Stimulated activated CD4-positive, alpha-beta T cell treated with anti-CD3 and anti-CD28 coated beads, Interleukin-1b, Interleukin-23, amount 100 ng/mL, for 24 hours (primary cell): ENCODE data around the gene CIP2A.
"Not testable (repeated sequence)": the region's sequence is repeated elsewhere in the genome, so short reads cannot be mapped to it uniquely, and the experiment has no call there.

Source experiments
- DNase-seq, 4 experiments: peaks; one replicate each; pipeline ENCODE4 v3.0.0-alpha.2; 2020; ENCODE audit warnings: low read depth in 4 of 4, low spot score in 1 of 4

CIP2A gene

DNA sequence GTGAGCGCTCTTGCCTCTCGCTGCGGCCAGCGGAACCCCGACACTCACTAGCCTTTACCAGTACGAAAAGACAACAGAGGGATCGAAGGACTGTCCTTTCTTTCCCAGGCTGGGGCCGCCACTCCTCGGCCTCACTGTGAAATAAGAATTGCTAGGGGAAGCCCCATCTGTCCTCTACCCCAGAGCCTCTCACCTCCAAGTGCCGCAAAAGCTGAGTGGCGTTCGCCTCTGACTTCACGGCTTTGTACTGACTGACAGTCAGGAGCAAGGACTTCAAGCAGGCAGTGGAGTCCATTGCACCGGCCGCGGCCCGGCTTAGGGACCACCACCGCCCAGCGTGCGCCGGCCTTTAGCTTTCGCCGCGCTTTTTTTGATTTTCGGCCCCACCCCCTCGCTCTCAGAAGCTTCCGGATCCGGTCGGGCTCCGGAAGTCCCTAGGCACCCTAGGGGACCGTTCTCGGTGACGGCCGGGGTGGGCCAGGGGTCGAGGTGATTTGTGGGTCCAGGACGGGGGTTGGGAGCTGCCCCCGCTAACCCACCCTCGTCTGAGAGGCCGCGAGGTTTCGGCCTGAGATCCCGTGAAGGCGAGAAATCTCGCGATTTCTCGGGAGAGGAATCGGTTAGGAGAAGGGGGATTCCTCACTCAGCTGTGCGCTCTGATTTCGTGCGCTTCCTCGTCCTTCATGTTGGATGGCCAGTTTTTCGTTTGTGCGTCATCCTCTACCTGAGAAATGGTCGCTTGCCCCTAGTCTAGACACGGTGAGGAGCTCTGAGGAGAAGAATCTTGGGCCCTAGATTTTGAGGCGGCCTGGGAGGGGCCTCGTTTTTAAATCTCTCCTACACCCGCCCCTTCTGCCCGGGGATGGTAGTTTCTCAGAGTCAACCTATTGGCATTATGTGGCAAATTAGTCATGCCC is at the start of gene CIP2A, which contains the start of gene DZIP3:
TSS of gene CIP2A (minus strand) at position 358 of the 917 bp plus-strand sequence. CDS start at position 295, 63 bp downstream.
TSS of gene DZIP3 (plus strand) at position 642 of the 917 bp plus-strand sequence. CDS start 15,685 bp downstream, outside the sequence.
- peak; percentile 54 to 81 (median 65) for DNase-seq

DNA sequence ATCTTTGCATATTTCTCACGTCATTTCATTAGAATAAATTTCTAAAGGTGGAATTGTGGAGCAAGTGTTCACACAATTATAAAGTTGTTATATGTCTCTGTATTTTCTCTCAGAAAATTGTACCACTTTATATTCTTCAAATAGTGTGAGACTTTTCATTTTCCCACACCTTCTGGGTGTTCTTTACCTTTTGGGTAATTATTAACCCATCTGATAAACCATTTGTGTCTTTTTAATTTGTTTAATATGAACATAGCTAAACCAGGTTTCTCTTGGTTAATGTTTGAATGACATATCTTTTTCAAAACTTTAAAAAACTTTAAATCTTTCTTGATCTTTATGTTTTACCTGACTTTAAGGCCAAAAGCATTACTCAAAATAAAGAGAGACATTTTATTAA is 40.7 kb upstream of the CIP2A start:
- no peak for DNase-seq

DNA sequence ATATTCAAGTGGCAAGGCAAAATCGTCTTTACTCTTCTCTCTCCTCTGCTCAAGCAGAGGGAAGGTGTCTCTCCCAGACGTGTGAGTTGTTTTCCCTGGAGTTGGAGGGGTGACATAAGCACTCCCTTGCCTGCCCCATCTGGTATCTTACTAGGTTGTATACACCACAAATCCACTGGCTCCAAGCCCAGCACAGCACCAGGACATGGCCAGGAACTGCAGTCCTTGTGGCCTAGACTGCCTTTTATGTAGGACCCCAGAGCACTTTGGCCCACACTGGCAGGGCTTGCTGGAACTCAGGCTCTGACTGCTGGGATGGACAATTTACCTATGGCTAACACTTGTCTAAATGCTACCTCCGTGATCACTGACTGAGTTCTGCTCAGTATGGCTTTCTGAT is 34.3 kb upstream of the CIP2A start:
- DNase-seq, result no peak

DNA sequence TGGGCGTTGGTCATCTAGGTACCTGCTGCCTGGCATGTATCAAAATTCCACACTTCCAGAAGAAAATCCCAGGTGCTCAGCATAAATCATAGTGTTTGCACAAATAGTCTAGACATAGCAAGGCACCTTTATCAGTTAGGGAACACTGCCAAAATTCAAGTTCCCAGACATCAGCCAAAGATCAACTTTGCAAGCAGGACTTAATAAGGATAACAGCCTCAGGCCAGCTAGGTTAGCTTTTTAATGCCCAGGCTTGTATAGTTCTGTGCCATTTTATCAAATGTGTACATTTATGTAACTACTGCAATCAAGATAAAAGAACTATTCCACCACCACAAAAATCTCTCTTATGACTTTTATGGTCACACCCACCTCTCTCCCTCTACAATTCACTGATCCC is 31.0 kb upstream of the CIP2A start:
- DNase-seq, result no peak

DNA sequence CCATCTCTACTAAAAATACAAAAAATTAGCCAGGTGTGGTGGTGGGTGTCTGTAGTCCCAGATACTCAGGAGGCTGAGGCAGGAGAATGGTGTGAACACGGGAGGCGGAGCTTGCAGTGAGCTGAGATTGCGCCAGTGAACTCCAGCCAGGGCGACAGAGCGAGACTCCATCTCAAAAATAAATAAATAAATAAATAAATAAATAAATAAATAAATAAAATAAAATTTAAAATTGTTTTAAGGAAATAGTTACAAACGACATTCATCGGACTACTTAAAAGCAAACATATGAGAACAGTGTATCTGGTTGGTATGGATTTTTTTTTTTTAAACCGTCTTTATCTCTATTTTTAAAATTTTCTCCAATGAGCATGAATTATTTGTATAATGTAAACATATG is 26.9 kb upstream of the CIP2A start:
- DNase-seq, result not testable (repeated sequence)

DNA sequence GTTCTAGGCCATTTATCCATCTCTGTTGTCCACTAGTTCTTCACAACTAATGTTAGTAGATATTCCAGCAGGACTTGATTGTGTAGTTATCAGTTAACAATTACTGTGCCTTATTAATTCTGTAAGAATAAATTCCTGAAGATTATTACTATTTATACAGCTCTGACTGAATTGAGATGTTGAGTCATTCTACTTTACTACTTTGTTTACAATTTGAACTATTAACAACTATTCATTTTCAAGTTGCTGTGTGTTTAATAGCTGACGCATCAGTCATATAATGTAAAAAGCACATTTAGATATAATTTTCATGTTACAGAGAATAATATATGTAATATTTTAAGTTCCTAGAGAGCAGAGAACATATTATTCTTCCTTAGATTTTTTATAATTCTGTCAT is 21.4 kb upstream of the CIP2A start:
- DNase-seq, result no peak

DNA sequence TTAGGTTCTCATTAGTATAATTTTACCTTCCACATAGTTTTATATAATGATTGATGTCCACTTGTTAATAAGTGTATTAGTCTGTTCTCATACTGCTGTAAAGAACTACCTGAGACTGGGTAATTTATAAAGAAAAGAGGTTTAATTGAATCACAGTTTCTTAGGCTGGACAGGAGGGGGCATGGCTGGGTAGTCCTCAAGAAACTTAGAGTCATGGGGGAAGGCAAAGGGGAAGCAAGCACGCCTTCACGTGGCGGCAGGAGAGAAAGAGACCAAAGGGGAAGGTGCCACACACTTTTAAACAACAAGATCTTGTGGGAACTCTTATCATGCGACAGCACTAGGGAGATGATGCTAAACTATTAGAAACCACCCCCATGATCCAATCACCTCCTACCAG is 19.5 kb upstream of the CIP2A start:
- DNase-seq, result no peak

DNA sequence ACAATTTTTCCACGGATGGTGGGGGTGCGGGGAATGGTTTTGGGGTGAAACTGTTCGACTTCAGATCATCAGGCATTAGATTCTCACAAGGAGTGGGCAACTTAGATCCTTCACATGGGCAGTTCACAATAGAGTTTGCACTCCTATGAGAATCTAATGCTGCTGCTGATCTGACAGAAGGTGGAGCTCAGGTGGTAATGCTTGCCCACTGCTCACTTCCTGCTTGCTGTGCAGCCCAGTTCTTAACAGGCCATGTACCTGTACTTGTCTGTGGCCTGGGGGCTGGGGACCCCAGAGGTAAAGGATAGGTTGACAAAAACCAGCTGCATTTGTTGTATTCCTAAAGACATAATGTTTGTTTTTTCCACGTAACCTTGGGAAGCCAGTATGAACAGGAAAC is 16.3 kb upstream of the CIP2A start:
- no peak for DNase-seq

DNA sequence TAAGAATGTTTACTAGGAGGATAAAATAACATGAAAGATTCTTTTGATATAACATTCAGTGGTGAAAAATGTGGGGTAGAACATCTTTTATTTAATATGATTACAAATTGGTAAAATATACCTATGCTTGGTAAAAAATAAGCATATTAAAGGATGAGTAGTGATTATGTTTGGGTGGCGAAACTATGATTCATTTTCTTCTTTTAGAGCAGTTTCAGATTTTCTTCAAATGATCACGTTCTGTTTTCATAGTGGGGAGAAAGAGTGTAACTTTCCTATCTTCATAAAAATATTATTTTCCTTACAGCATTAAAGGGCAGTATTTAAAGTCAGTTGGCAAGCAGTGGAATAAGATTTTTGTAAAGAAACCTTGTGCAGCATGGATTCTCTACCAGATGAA is 15.8 kb upstream of the CIP2A start:
- DNase-seq, result no peak

DNA sequence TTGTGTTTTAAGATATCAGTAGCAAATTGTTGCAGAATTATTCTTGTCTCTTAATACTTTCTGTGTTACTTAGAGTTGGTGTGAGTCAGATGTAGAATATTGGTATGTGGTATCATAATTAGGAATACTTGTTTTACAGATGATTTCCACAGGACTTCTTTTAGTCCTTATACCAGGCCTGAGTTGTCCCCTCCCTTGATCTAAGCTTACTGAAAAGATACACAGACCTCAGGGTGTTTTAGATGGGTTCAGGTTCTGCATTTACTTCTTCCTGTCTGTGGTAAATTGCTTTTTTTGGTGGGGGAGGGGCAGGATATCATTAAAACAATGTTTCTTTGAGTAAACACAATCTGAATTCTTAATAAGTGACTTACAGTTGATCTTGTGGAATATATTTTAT is 14.5 kb upstream of the CIP2A start:
- DNase-seq, result no peak

DNA sequence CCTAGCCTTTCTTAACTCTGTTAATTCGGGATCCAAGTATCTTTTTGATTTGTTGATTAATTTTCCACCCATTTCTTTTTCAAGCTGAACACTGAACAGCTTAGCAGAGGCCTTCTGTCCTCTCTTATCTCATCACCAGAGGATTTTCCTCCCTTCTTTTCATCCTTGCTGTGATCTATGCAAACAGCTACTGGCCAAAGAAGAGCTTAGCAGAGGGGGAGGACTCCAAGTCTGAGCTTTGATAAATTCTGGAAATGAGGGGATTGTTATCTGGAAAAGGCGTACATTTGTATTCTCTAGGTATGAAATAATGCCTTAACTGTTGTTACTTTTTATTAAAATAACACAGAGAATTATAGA is 13.7 kb upstream of the CIP2A start:
- DNase-seq, result no peak

DNA sequence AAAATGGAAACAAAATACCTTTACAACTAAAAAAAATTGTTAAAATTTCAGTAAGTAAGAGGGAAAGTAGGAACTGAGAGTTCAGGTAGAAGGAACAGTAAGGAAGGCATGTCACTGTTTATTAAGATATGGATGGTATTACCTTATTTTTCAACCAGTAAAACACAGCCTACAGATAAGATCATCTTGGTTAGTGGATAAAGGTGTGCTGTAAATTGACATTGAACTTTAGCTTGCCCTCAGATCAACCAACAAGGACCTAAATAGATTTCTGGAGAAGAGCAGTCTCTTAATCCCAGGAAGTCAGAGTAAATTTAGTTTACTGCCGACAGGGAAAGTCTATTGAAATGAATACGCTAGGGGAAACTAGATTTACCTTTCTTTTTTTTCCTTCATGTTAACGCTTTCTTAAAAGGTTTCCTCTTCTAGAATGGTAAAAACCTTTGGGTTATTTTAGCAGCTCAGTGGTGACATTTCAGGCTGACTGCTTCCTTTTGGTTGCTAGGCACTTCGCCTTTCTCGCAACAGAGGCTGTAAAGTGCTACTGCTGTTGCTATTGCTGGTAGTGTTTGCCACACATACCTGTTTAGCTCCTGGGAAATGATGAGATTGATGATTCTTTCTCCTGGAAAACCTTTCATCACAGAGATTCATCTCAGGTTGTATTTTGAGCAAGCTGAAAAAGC is 13.2 kb upstream of the CIP2A start:
- DNase-seq, result no peak

DNA sequence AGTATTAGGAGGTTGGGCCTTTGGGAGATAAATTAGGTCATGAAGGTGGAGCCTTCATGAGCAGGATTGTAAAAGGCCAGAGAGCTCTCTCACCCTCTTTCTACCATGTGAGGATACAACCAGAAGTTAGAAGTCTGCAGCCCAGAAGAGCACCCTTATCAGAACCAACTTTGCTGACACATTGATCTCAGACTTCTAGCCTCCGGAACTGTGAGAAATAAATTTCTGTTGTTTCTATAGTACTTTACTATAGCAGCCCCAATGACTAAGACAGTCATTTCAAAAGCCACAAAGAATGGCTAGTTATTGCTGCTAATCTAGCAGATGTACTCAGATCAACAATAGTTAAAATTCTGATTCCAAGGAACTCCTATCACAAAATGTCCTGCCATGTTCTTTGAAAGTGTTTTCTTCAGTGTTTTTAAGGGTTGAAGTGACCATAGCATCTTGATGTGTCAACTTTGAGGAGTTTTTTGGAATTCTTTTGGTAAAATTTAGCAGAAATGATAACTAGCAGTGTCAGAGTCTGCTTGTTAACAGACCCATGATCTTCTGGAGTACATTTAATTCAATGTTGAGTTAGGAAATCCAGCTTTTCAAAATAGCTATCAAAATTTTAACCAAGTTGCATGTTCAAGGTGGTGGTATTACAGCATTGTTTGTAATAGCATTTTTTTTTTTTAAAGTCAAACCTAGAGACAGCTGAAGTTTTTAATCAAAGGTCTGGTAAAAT is 10.6 kb upstream of the CIP2A start:
- DNase-seq, result no peak

DNA sequence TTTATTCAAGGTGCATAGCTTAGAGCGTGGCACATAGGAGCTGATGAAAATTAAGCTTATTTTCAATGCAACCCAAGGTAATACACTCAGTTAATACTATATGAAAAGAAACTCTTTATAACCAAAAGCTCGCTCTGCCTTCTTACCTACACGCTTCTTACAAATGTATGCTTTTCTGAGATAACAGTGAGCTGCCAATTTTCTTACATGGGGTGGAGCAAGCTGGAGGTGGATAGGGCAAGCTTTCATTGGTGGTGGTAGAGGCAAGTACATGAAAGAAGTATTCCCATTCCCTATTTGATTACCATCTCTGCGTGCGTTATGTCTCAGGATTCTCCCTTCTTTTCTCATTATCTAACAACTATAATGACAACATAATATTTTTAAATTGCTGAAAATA is 9.1 kb upstream of the CIP2A start:
- DNase-seq, result no peak

DNA sequence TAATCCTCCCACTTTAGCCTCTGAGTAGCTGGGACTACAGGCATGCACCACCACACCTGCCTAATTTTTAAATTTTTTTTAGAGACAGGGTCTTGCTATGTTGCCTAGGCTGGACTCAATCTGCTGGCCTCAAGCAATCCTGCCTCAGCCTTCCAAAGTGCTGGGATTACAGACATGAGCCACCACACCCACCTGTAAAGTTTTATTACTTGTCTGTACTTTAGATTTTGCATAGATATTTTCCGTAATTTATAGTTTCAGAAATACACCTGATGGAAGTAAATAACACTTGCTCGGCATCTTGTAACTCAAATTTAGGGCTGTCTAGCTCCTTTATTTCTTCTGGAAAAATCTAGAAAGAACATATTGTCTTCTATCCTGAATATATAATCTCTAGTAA is 6.1 kb upstream of the CIP2A start:
- DNase-seq, result no peak

DNA sequence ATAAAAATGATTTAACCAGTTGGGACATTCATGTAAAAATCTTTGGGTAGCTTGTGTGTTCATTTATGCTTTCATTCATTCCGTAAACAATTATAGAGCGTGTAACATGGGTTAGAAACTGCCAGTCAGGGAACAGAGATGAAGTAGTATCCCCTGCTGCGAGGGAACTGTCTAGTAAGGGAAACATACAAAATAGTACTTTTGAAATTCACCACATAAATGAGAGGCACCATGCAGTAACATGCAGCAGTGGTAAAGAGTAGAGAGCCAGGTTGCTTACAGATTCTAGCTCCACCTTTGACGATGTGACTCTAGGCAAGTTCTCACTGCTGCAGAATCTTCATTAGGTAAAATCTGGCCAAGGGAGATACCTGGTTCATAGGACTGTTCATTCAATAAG is 1.2 kb upstream of the CIP2A start:
- no peak for DNase-seq

DNA sequence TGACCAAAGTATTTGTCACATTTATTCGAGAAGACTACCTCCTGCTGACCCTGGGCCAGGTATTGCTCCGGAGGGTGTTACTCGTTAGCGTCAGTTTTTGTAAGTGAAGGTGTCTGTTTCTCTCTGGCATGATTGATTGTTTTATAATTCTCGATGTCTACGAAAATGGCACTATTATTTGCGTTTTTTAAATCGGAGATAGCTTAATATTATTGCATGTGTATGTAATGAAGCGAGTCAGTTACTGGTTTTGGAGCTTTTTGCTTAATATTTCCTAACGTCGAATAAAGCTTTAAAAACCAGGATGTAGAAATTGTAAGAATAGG is 723 bp upstream of the CIP2A start:
- no peak for DNase-seq

DNA sequence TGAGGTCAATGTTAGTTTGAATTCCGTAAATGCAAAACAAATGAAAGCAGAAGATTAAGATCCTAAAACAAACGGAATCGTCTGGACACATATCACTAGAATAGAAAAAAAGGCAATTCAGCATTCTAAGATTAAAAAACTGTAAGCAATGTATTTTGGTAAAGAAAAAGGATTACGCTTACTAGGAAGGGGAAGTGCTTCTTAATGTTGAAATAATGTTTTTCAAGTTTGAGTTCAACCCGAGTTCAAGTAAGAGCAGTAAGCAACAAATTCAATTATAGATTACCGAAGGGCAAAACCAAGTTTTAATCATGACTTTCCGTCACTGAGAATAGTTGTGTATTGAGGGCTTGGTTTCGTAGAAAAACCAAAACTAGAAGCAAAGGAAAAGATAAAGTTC is 637 bp downstream of the CIP2A start:
- DNase-seq, result no peak

DNA sequence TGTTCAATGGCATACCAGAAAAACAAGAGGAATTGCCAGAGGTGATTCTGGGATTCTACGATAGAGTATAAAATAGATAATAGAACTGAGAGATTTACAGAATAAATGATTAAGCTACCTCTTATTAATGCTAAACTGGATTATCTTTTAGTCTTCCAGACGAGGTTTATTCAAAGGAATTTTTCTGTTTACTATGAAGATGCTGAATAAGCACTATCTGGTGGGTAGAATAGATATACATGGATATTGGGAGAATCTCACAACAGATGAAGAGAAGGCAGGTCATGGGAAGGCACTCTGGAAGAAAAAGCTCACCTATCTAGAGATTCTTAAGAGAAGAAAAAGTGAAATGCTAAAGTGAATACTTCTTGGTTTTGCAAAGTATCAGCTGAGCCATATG is 11.2 kb downstream of the CIP2A start:
- DNase-seq, result no peak

DNA sequence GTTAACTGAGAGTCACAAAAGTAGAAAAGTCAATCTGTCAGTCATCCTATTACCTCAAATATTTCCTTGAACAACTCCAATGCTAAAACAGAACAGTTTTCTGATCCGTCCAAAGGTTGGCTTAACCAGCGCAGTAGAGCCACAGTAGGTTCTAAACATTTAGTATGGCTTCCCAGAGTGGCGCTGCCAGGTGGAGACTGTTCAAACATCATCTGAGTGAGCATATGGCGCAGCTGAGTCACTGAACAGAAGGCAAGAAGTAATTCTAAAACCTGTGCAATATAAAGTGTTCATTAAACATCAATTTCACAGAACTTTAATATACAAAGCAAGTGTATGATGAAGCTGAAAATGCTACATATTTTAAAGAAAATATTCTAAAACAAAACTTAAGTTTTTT is 19.9 kb downstream of the CIP2A start:
- no peak for DNase-seq

DNA sequence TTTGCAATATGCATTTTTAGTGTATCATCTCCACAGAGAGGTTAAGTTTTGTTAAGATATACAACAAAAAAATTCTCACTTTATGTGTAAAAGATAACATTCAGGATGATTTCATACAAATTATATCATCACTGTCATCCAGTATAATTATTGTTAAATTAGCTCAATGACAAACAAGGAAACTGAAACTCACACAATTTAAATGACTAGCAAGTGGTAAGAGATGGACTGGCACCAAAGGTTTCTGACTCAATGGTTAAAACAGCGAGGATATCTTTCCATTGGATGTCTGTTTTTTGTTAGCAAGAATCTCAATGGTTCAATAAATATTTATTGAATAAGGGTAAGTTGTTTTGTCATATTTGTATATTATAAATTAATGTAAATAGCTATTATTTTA is 22.6 kb downstream of the CIP2A start:
- DNase-seq, result no peak

DNA sequence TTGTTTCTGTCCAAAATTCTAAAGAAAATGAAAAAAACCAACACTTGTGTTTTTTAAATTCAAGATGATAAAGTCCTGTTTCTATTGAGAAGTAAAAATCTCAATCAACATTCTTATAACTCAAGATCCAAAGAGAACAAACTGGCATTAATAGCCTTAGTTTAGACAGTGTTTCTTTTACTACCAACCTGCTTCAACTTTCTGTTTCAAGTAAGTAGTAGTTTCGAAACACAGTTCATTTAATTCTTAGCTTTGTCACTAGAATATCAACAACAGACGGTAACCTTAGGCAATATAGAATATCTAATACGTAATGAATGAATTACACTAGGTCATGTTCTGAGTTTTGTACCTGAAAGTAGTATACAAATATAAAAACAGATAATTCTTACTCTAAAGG is 23.7 kb downstream of the CIP2A start:
- DNase-seq, result no peak
